DMS153 (cell line): ENCODE results near the gene UGT2A2.
"Not testable (repeated sequence)": the region's sequence is repeated elsewhere in the genome, so short reads cannot be mapped to it uniquely, and the experiment has no call there.

Experiments used
- DNase-seq: peaks from one replicate; lab custom pipeline; 2025; lab: John Stamatoyannopoulos, UW

Gene UGT2A2

DNA sequence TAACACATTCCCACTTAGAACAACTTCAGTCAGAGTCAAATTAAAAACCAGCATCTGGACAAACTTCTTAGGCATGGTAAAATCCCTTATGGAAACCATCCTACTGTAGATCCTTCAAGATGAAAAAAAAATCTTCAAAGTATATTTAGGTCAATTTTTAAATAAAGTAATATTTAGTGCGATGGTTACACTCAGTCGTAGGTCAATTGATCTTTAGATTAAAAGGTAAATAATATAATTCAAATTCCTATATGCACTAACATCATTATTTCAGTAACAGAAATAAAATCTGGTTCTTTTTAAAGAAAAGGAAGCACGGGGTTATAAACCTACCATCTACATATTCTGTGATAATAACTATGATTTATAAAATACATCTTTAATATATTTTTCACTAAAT lies at the start of gene UGT2A2:
TSS of gene UGT2A2 (minus strand) at position 101 of the 400 bp plus-strand sequence. CDS start at position 99, 2 bp downstream.
- no peak for DNase-seq

DNA sequence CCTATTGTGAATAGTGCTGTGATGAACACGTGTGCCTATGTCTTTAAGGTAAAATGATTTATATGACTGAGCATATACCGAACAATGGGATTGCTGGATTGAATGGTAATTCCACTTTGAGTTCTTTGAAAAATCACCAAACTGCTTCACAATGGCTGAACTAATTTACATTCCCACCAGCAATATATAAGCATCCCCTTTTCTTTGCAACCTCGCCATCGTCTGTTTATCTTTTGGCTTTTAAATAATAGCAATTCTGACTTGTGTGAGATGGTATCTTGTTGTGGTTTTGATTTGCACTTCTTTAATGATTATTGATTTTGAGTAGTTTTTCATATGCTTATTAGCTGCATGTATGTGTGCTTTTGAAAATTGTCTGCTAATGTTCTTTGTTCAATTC lies 45.4 kb upstream of the UGT2A2 start:
- DNase-seq, result no peak

- DNase-seq, result no peak
Observed at GRCh38 chr4:69668680-69669079, 29.2 kb upstream of the UGT2A2 start.

DNA sequence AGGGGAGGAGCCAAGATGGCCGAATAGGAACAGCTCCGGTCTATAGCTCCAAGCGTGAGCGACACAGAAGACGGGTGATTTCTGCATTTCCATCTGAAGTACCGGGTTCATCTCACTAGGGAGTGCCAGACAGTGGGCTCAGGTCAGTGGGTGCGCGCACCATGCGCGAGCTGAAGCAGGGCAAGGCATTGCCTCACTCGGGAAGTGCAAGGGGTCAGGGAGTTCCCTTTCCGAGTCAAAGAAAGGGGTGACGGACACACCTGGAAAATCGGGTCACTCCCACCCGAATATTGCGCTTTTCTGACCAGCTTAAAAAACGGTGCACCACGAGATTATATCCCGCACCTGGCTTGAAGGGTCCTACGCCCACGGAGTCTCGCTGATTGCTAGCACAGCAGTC lies 24.6 kb upstream of the UGT2A2 start:
- DNase-seq, result not testable (repeated sequence)

DNA sequence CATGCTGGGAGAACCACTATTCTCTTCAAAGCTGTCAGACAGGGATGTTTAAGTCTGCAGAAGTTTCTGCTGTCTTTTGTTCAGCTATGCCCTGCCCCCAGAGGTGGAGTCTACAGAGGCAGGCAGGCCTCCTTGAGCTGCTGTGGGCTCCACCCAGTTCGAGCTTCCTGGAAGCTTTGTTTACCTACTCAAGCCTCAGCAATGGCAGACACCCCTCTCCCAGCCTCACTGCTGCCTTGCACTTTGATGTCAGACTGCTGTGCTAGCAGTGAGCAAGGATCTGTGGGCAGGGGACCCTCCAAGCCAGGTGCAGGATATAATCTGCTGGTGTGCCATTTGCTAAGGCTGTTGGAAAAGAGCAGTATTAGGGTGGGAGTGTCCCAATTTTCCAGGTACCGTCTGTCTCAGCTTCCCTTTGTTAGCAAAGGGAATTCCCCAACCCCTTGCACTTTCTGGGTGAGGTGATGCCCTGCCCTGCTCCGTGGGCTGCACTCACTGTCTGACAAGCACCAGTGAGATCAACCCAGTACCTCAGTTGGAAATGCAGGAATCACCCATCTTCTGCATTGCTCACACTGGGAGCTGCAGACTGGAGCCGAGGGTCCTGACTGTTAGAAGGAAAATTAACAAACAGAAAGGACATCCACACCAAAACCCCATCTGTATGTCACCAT lies 21.8 kb upstream of the UGT2A2 start:
- DNase-seq, result not testable (repeated sequence)

DNA sequence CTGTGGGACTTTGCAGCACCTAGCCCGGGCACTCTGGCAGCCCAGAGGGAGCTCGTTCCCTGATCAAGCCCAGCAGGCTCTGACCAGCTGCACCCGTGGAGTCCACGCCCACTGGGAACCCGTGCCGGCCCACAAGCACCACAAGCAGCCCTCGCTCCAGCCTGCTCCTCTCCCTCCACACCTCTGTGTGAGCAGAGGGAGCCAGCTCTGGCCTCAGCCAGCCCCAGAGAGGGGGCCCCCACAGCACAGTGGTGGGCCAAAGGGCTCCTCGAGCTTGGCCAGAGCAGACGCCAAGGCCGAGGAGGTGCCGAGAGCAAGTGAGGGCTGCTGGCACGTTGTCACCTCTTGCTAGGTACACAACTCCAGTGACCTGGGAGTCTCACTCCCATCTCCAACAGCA lies 18.7 kb upstream of the UGT2A2 start:
- no peak for DNase-seq

GRCh38 chr4:69656653-69657158 lies 17.3 kb upstream of the UGT2A2 start:
- DNase-seq, result no peak

- no peak for DNase-seq
Observed at GRCh38 chr4:69653147-69653546, 13.7 kb upstream of the UGT2A2 start, which contains the start of gene UGT2A1. Gene UGT2A1, minus strand, starts transcription at chr4:69653247. Its CDS starts 5,603 bp downstream, at chr4:69647644.

GRCh38 chr4:69650872-69651271 lies 11.4 kb upstream of the UGT2A2 start:
- DNase-seq, result no peak

- no peak for DNase-seq
Observed at GRCh38 chr4:69649629-69650028, 10.2 kb upstream of the UGT2A2 start.

GRCh38 chr4:69649207-69649606 lies 9.8 kb upstream of the UGT2A2 start:
- no peak for DNase-seq

DNA sequence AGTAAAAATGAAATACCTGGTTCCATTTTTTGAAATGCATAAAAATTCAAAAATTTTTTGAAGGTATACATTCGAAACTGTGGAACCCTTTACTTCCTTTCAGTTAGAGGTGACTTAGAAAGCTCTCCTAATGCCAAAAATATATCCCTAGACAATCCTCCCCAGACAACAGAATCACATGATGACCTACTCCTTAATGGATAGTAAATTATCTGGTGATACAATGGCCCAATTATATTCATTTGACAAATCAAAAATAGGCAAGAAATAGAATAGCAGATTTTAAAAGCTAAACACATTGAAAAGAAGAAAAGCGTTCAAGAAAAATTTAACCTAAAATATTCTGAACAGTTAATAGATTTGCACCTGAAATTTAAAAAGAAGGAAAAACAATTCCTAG lies 3.5 kb upstream of the UGT2A2 start:
- no peak for DNase-seq

DNA sequence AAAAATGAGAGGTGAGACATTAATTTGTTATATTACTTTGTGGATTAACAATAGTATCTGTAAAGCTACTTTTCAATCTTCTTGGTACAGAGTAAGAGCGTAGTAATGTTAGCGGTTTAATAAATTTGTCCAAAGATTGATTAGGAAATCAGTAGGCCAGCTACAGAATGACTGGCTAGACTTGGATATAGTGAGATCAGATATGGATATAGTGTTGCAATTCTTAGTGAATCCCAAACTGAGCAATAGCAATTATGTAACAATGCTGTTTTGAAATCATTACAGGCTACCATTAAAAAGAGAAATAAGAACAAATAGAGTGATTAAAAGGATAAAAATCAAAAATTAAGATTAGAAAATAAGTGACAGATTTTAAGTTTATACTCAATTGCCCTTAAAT lies 847 bp upstream of the UGT2A2 start:
- DNase-seq, result no peak

DNA sequence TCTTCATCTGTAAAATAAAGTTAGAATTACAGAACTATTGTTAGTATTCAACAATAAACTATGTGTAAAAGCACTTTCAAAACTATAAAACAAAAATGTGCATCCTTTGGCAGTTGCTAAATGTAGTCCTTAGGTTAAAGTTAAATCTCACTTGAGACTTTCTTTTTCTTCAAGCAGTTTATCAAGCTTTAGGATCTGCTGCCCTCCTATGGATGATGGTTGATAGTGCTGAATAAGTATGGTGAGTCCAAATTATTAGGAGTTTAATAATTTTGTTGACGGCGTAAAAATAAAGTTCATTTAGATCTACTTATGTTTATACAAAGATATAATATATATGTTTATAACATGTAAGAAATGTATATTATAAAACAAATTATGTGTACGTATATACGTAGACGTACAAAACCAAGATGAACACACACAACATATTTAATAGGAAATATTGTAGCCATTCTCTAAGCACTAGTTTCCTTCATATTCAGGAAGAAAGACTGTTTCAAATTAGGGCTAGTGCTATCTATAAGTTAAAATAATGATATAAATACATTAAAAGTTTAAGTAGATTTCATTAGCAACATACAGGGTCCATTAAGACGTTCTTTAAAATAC lies 22.3 kb downstream of the UGT2A2 start:
- peak; percentile 28 for DNase-seq

GRCh38 chr4:69610484-69610883 lies 29.0 kb downstream of the UGT2A2 start:
- DNase-seq, result no peak

- DNase-seq, result no peak
Observed at GRCh38 chr4:69601065-69601464, 38.4 kb downstream of the UGT2A2 start.

GRCh38 chr4:69600013-69600412 lies 39.4 kb downstream of the UGT2A2 start:
- no peak for DNase-seq

DNA sequence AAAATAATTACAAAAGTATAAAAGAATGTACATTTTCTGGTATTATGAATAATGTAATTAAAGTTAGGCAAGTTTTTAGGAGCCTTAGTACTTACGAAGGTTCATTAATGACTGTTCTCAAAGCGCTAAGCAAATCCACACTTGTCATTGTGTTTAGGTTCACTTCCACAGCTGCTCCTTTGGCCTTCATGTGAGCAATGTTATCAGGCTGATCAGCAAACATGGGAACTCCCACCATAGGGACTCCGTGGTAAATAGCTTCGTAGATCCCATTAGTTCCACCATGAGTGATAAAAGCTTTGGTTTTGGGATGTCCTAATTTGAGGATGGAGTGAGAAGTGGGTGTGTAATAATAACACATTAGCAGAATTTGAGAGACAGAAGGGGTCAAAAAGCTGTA lies 45.1 kb downstream of the UGT2A2 start:
- peak; percentile 24 for DNase-seq

- DNase-seq, result no peak
Observed at GRCh38 chr4:69591364-69591763, 48.1 kb downstream of the UGT2A2 start.

GRCh38 chr4:69589884-69590283 lies 49.6 kb downstream of the UGT2A2 start:
- DNase-seq, result no peak

GRCh38 chr4:69584135-69584534 lies 55.3 kb downstream of the UGT2A2 start:
- no peak for DNase-seq

- no peak for DNase-seq
Observed at GRCh38 chr4:69583543-69583942, 55.9 kb downstream of the UGT2A2 start.

- DNase-seq, result no peak
Observed at GRCh38 chr4:69577245-69577644, 62.2 kb downstream of the UGT2A2 start.
